COLO829 (cell line): ENCODE data around the gene S100A8.

Experiments used
- DNase-seq: peaks from one replicate; pipeline ENCODE4 v3.0.0; 2012; ENCODE audit warnings: low spot score

S100A8 gene

DNA sequence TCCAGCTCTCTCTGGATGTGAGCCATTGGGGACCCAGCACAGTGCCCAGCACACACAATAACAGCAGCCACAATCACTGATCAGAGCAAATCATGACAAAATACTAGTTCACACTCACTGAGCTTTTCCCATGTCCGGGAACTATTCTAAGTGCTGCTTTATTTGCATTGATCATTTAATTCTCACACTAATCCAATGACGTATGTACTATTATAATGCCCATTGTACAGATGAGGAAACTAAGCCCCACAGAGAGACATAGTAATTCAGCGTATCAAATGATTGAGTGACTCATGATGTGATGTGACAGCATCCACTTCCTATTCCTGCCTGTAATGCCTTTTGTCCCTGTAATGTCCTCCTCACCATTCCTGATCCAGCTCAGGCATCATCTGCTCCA is 1.9 kb upstream of the S100A8 start:
- no peak for DNase-seq

DNA sequence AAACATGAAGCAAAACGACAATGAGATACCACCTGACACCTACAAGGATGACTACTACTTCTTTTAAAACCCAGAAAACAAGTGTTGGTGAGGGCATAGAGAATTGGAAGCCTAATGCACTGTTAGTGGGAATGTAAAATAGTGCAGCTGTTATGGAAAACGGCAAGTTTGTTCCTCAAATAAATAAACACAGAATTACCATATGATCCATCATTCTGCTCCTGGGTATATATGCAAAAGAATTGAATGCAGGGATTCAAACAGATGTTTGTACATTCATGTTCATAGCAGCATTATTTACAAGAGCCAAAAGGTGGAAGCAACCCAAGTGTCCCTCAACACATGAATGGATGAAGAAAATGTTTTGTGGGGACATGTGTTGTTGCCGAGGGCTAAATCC is 1.4 kb upstream of the S100A8 start:
- no peak for DNase-seq

DNA sequence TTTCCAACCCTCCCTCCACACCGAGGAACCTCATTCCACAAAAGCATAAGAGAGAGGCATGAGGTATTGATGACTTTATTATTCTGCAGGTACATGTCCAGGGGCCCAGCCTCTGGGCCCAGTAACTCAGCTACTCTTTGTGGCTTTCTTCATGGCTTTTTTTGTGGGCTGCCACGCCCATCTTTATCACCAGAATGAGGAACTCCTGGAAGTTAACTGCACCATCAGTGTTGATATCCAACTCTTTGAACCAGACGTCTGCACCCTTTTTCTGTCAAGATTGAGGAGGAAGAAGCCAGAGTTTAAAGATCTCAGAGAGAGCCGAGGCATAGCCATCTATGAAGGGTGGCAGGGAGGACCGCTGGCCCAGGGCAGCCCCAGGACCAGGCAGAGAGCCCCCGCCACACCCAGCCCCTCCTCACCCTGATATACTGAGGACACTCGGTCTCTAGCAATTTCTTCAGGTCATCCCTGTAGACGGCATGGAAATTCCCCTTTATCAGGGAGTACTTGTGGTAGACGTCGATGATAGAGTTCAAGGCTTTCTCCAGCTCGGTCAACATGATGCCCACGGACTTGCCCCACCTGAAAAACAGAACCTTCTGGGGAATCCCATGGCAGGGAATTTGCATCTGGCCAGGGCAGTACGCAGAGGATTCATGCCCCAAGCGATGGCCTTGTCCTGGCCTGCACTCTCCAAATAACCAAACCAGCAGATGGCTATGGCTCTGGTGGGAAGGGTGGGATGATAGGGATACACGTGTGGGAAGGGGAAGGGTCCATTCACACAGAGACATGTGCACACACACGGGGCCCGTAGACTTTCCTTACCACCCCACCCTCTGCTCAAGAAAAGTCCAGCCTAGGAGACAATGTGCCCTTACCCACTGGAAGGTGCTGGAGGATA is 647 bp downstream of the S100A8 start:
- no peak for DNase-seq

DNA sequence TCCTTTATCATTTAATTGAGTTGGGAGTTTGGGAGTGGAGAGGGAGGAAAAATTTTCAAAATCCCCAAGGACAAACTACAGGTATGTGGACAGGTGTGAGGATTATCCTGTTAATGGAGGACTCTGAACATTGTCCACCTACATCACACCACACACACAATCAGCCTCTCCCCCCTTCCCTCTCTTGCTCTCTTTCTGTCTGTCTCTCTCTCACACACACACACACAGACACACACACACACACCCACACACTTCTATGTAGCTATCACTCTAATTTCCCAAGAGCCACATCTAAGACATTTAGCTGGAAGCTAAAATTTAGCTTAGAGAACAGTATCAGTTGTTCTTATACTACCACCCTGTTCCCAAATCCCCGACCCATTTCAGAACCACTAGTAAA is 1.5 kb downstream of the S100A8 start:
- no peak for DNase-seq

DNA sequence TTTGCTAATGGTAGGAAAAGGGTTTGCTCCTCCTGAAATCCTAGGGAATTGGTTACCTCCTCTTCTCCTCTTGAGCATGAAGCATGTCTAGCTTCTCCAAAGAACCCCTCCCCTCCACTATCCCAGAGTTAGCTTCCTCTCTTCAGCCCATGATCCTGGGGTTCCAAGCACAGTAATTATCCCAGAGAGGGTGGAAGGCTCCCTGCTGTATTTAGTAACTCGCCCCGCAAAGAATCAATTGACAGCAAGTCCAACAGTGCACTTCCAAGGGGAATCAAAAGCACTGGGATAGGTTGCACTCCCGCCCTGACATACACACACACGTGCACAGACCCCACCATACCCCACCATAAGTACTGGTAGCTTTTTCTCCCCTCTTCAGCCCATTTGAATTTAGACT is 3.1 kb downstream of the S100A8 start:
- DNase-seq: no peak

DNA sequence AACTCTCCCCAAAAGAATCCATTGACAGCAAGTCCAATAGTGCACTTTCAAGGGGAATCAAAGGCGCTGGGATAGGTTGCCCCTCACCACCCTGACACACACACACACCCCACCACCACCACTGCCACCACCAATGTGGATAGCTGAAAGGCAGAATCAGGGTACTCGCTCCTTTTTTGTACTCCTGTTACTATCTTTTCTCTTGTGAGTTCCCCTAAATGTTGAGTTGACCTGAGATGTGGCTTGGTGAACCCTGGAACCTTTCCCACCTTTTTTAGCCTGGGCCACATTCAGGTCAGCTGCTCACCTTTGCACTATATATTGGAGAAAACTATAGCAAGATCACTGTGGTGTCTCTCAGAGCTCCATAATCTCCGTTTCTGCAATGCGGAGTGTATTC is 3.9 kb downstream of the S100A8 start:
- no peak for DNase-seq

DNA sequence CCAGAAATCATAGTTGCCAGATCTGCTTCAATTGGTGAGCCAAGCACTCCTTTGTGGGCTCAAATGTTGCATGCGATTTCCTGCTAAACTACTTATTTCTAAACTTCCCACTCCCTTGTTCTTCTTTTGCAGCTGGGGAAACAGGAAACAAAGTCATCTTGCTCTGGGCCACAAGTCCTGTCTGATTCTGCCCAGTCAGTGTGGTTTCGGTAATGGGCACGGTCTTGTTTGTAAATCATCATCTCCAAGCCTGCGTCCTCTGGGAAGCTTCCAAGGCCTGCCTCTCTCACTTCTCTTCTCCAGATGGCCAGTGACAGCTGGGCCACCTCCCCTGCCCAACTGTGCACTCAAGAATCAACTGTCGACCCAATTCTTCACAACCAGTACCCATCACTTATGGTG is 4.4 kb downstream of the S100A8 start:
- no peak for DNase-seq

DNA sequence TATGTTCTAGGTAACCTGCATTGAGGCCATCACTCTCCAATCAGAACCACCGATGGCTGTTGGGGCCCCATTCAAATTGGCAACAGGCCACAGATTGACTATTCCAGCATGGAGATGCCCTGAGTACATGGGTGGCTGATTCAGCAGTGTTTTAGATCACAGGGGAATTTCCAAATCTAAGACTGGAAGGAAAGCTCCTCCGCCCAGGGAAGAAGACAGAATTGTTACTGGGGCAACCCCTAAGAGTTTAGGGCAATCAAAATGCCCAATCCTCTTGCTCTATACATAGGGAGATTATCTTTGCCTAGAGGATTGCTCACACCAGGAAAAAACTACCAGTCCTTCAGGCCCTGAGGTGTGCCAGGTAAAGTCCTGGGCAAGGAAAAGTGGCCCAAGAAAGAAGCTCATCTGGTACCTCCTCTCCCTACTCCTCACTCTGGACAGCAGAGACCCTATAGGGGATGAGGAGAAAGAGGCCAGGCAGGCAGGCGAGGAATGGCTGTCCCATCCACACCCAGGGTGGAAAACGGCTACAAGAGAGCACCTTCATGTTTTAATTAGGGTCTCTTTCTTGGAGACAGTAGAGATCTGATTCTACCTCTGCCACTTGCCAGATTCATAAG is 5.8 kb downstream of the S100A8 start:
- DNase-seq: no peak

DNA sequence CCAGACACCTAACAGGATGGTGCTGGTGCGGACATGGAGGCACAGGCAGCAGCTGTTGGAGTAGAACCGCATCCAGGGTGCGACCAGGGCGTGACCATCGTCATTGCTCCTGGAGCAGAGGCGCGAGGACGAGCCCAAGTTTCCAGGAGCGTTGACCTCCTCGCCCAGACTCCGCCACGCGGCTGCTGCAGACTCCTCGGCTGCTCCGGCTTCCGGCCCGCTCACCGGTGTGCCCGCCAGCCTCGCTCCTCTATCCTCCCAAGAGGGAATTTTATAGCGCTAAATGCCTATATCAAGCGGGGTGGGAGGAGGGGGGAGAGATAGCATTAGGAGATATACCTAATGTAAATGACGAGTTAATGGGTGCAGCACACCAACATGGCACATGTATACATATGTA is 10.2 kb downstream of the S100A8 start:
- no peak for DNase-seq

DNA sequence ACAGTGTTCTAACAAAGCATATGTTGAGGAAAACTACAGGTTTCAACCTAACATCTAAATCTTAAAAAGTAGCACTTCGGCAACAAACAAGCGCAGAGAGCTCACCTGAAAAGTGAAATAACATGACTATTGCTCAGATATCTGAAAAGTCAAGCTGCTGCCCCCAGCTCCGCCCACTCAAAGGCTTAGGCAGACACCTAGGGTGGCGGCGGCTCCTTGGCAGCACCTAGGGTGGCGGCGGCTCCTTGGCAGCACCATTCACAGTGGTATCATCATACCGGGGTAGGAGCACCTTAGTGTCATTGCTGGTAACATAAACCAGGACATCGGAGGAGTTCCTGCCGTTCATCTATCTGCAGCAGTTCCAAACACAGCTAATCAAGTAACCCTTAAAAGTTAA is 11.3 kb downstream of the S100A8 start:
- DNase-seq: no peak

DNA sequence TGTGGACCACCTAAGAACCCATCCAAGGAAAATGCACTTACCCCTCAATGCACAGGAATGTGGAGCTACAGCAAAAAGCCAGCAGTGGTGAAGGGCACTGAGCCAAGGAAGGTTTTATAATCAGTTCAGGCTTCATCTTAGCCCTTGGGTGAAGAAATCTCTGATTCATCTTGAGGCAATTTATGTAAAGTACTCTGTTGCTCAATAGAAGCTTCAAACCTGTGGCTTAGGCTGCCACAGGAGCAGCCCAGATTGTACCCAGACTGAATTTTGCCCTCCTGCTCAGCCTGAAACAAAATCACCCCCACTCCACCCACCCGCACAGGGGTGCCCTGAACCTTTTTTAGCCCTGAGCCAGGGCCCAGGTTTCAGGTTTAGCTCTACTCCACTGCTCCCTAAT is 15.4 kb downstream of the S100A8 start, which contains the start of gene S100A12:
Gene S100A12, minus strand, starts transcription at position 111 of the 400 bp plus-strand sequence. CDS start 1,029 bp downstream, outside the sequence.
- DNase-seq: no peak

DNA sequence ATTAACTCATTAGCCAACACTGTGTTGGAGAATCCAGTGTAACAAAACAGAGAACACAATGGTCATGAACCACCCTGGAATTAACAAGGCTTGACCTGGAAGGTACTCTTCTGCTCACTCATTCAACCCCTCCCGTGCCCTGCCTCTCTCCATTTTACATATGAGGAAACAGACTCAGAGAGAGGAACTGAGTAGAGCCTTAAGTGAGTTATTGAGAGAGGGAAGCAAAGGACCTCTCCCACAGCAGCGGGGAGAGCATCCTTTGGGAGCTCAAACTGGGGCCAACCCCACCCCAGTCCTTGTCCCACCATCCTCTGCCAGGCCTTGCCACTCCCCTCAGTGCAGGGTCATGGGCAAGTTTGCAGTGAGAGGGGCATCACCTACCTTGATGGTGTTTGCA is 16.8 kb downstream of the S100A8 start:
- no peak for DNase-seq

DNA sequence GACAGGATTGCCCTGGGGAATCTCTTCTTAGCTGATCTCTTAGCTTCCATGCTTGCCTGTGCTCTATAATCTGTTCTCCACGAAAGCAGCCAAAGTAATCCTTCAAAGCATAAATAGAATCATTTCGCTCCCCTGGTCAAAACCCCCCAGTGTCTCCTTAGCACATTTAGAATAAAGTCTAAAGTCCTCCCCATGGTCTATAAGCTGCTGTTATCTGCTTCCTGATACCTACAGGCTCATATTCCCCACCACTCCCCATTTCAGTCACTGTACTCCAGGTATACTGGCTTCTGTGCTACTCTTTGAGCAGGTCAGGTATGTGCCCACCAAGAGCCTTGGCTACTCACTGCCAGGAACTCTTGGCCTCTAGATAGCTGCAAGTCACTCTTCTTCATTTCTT is 18.3 kb downstream of the S100A8 start:
- no peak for DNase-seq

DNA sequence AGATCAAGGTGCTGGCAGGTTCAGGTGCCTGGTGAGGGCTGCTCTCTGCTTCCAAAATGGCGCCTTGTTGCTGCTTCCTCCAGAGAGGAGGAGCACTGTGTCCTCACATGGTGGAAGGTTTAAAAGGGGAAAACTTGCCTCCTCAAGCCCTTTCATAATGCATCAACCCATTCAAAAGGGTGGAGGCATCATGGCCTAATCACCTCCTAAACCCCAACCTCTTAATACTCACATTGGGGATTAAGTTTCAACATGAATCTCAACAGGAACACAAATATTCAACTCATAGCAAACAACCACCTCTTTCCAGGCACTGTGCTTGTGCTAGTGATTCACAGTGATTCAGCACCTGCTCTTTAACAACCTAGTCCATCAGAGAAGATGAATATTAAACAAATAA is 19.6 kb downstream of the S100A8 start:
- no peak for DNase-seq

DNA sequence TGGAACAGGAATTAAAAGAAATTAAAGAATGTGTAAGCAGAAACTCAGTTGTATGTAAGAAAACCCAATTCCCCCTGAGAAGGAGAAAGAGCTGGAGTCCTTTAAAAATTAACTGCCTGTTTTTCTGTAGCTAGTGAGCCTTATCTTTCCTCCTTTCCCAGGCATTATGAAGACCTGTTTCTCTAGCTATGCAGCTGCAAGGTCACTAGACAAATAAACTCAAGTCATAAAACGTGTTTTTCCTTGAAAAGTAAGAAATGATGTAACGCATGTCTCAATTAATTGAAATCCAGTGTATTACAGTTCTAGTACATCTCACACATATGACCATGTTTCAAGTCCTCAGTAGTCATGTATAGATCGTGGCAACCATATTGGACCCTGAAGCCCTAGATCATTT is 20.7 kb downstream of the S100A8 start:
- no peak for DNase-seq

DNA sequence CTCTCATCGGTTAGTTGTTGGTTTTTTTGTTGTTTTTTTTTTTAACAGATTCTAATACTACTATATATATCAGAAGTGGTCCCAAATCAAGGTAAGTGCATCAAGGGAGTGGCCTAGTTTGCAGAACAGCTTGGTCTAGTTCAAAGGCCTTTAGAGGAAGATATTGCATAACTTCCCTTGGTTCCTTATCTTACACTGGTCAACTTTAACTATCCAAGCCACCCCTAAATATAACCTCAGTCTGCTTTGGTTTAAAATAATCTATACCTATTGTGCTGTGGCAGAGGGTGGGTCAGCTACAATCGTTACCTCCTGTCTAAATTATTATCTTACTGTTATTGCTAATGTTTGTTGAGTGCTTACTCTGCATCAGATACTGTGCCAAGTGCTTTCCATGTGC is 22.4 kb downstream of the S100A8 start:
- no peak for DNase-seq

DNA sequence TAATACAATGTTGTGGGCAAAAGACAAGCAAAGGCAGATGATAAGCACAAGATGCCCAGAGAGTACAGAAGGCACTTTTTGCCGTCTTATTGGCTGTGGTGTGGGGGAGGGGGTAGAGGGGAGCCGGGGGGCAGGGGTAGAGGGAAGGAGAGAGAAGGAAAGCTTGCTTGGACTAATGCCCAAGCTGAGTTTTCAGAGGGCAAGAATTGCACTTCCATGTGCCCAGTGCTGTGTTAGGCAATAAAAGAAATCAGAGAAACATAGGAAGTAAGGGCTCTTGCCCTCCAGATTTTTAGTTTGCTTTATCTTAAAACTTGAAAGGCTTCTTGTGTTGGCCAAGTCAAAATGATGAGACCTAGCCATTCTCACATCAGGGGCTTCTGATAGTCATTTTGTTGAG is 23.8 kb downstream of the S100A8 start:
- DNase-seq: no peak

DNA sequence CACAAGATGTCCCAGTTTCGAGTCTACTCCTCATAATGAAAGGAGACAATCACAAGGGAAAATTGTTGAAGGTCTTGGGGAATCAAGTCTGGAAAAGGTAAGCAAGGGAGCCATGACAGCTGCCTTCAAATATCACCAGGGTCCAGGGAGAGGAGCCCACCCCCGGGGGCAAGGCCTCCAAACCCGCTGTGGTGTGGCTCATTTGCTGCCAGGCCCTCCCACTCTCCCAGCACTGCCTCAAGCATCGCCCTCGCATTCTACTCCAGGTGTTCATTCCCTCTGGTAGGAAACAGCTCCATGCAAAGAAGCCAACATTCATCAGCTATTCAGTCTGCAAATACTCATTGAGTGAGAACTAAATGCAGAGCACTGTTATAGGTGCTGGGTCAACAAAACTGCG is 24.6 kb downstream of the S100A8 start:
- DNase-seq: no peak

DNA sequence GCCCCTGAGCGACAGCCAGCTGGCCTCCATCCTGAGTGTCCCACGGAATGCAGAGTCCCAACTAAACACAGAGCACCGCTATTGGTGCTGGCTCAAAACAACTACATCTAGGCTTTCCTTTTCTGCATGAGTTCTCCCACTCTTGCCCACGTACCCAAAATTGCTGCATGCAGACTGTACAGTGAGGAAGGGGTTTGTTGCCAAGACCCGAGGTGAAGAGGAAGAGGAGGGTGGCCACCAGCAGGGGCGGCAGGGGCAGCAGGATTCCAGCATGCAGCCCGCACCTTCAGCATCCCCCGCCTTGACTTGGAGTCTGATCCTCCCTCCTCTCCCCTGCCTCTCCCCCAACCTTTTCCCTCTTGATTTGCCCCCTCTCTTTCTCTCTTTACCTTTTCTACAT is 25.2 kb downstream of the S100A8 start:
- DNase-seq: no peak

DNA sequence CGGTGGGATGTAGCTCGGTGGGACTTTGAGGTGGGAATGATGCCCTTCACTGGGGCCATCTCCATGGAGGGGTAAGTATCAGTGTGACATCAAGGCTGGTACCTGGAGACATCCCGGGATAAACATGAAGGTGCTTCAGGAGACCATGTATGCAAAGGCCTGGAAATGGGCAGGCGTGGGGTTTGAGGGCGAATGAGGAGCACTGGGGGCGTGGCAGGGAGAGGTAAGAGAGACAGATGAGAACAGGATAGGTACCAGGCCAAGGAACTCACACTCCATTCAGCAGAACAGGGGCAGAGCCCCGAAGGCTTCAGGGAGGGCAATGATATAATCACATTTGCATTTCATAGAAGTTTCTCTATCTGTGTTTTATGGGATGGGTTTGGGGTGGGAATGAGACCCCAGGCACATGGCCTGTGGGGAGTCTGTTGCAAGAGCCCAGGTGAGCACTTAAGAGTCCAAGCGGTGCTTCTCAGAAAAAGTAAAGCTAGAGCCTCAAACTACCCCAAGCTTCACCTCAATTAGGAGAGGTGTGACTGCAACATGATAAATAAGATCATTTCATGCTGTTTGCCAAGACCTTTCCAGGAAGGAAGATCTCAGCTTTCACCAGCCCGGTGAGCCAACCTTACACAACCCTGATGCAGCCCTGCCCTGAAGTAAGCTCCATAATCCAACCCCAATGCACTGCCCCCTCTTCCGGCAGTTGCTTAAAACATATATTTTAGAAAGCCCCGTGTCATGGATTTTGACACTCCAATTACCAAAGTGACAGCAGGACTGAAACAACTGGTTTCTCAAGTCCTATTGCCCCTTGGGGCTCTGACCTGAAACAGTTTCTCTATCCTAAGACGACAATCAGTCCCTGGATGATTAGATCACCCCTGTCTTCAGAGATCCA is 25.9 kb downstream of the S100A8 start:
- no peak for DNase-seq

DNA sequence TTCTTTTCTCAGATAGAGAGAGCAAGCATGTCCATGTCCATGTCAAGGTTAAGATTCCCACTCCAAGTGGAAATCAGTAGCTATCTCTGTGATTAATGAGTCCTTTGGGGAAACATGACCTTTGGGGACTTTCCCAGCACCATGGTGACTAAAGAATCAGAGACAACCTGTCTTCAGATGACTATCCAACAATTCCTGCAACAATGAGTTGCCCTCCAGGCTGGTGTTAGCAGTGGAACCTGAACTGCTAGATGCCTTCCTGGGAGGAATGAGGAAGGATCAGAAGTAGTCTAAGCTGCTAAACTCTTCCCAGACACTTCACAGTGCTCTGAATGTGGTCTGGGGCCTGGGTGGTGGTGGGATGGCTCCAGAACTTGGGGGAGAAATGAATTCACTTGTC is 26.7 kb downstream of the S100A8 start:
- DNase-seq: no peak

DNA sequence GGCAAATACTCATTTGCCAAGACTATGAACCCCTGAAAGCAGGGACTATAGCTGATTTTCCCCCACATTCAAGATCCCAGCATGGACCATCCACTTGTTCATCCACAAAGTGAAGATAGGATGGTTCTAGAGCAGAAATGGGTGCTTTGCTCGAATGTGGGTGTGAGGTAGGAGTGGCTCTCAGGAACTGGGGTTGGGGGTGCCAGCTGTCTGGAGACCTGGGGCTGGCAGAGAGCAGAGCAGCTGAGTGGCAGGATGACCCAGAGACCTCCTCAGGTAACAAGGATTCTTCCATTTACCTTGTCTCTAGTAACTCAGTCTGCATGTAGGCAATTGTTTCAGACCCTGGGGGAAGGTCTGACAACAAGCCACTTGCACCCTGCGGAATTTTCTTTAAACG is 27.2 kb downstream of the S100A8 start:
- no peak for DNase-seq
